Adrenal gland (tissue), 12 donors: ENCODE data around the gene POLR1G. TPM values are rescaled to one million over a fixed set of nuclear protein-coding genes. Genes with fewer than 3 reads are reported as not detected.

Experiments
- DNase-seq, 7 donors: peaks; one replicate each; pipeline ENCODE4 v3.0.0-alpha.2; 2019 to 2020
- H3K27ac ChIP-seq, 5 donors: fragments of 200-600 bp; sonication (generic) in 4 of 5; 1 replicate in 3 of 5; 2 replicates in 2 of 5; pipeline versions ENCODE4 v1.5.1 to v1.8.0; 2016 to 2020; ENCODE audit warnings: mild to moderate bottlenecking in 1 of 5
- H3K27me3 ChIP-seq: fragments of 200-600 bp; 2 replicates; pipeline ENCODE4 v1.8.0; 2021
- H3K36me3 ChIP-seq, 2 donors: fragments of 200-600 bp; replicated peaks in 1 of 2; 1 replicate in 1 of 2; 2 replicates in 1 of 2; pipeline versions ENCODE4 v1.5.1 to v1.8.0; 2018 to 2022
- H3K4me1 ChIP-seq, 2 donors: fragments of 200-600 bp; replicated peaks in 1 of 2; 1 replicate in 1 of 2; 2 replicates in 1 of 2; pipeline versions ENCODE4 v1.5.1 to v1.8.0; 2018 to 2021
- H3K4me3 ChIP-seq, 4 donors: fragments of 200-600 bp; sonication (generic) in 3 of 4; one replicate each; pipeline ENCODE4 v1.5.1; 2016 to 2018
- H3K9me3 ChIP-seq, 3 donors: fragments of 200-600 bp; sonication (generic) in 1 of 3; replicated peaks in 1 of 3; 1 replicate in 2 of 3; 2 replicates in 1 of 3; pipeline versions ENCODE4 v1.5.1 to v1.8.0; 2016 to 2021
- POLR2A ChIP-seq, 2 donors: fragments of 450-650 bp; IDR thresholded peaks; one replicate each; pipeline ENCODE4 v1.6.1; 2017; ENCODE audit warnings: antibody characterized with exemption in 2 of 2, mild to moderate bottlenecking in 2 of 2, moderate library complexity in 1 of 2
- WGBS, 4 donors: extraction: QIAGEN DNeasy Blood & Tissue Kit in 2 of 4; methylation state at CpG; one replicate each; pipeline versions ENCODE4 v1.1.5 to v1.1.7; 2013 to 2017; 5-methylcytosine and 5-hydroxymethylcytosine counted together
- intact Hi-C, 2 donors: fragments of 100-400 bp; cut with DNase I; formaldehyde crosslinking; loops; one replicate each; pipeline versions ENCODE4 v1.14.1 to v1.15.0; 2022 to 2023
- polyA plus RNA-seq, 3 donors: library from polyadenylated mRNA; stranded (reverse); fragments of 200-250 nt in 2 of 3; fragments of 350-450 nt in 1 of 3; fragmentation: Illumina TruSeq in 1 of 3; extraction: RNeasy Lipid Tissue Mini Kit (QIAGEN cat#74804) in 1 of 3; gene quantifications; one replicate each; pipeline ENCODE4 v1.2.3, GENCODE V29; 2013 to 2014
- total RNA-seq, 9 donors: library from RNA; depleted of rRNA in 4 of 9; stranded (reverse); fragments of >200 nt in 4 of 9; fragments of 120-200 nt in 1 of 9; fragmentation: NEBNext Ultra II Directional in 1 of 9; extraction: Animal tissue kit (Norgen Biotek cat#: 25700) in 1 of 9; gene quantifications; one replicate each; pipeline versions ENCODE4 v1.1.0 to v1.2.4, GENCODE V29; 2013 to 2023
- TF ChIP-seq, protein P1 (sequence below), 6 experiments: fragments of 450-650 bp in 4 of 6; fragments of 200-600 bp in 2 of 6; sonication (generic) in 1 of 6; IDR thresholded peaks; 1 replicate in 5 of 6; 2 replicates in 1 of 6; pipeline versions ENCODE4 v1.5.1 to v1.8.0; 2016 to 2021; ENCODE audit warnings: antibody characterized with exemption in 6 of 6, mild to moderate bottlenecking in 2 of 6, moderate library complexity in 1 of 6
- donor health status: healthy with polysubstance abuse.
- donor health status: Bipolar disorder and iron deficiency.
- donor health status: DM: yes; HTN: yes; CAD: no.
- donor health status: DM: no; HTN: no; CAD: no.
- donor health status: DM: no; HTN: no; CAD: no.
- donor health status: DM: yes; HTN: yes; CAD: no.

The POLR1G gene
- total and polyA plus RNA-seq, 12 donors = 3.1 to 11.3 (median 6.7) TPM

DNA sequence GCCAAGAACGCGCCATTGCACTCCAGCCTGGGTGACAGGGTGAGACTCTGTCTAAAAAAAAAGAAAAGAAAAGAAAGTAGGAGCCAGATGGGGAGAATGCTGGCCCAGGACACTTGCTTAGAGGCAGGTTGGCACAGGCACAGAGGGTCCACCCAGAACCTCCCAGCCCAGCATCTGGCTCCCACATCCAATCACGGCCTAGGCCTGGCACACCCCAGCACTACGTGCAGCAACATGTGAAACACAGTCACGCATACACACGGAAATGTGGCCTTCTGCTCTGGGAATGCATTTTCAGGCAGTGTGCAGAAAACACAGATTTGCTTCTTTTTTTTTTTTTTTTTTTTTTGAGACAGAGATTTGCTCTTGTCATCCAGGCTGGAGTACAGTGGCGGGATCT, 40.5 kb downstream of the POLR1G start:
- H3K27ac ChIP-seq = no peak overlapping the region
- no peak for TF ChIP-seq POLR2A (IDR thresholded peaks at IDR 0.05)
- TF ChIP-seq, protein P1, sequence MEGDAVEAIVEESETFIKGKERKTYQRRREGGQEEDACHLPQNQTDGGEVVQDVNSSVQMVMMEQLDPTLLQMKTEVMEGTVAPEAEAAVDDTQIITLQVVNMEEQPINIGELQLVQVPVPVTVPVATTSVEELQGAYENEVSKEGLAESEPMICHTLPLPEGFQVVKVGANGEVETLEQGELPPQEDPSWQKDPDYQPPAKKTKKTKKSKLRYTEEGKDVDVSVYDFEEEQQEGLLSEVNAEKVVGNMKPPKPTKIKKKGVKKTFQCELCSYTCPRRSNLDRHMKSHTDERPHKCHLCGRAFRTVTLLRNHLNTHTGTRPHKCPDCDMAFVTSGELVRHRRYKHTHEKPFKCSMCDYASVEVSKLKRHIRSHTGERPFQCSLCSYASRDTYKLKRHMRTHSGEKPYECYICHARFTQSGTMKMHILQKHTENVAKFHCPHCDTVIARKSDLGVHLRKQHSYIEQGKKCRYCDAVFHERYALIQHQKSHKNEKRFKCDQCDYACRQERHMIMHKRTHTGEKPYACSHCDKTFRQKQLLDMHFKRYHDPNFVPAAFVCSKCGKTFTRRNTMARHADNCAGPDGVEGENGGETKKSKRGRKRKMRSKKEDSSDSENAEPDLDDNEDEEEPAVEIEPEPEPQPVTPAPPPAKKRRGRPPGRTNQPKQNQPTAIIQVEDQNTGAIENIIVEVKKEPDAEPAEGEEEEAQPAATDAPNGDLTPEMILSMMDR (IDR thresholded peaks at IDR 0.05) = no peak
- DNase-seq = no peak
- WGBS, 4 donors = 78 to 85% (median 83%) methylated on average over 7 of the region's 7 CpGs
- H3K36me3 ChIP-seq = no peaks in the 10 kb centered on the region
- H3K4me1 ChIP-seq = peaks cover 22 to 24% of the 10 kb centered on the region in 2 donors
- no peaks in the 10 kb centered on the region for H3K27me3 ChIP-seq
- intact Hi-C loops = no loop called here
- H3K9me3 ChIP-seq = no peaks in the 10 kb centered on the region
- H3K4me3 ChIP-seq = no peak overlapping the region

DNA sequence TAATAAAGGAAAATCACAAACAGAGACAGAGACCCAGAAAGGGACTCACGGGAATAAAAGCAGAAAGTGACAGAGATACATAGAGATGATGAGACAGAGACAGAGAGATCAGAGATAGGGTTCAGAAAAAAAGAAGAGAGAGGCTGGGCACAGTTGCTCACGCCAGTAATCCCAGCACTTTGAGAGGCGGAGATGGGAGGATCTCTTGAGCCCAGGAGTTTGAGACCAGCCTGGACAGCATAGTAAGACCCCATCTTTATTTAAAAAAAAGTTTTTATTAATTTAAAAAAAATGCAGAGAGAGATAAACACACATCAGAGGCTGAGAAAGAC, 41.9 kb downstream of the POLR1G start:
- Histone ChIP-seq H3K27ac (no peak overlapping the region), H3K4me3 (no peak overlapping the region), H3K4me1 (peaks cover 15 to 18% of the 10 kb centered on the region in 2 donors), H3K9me3 (no peaks in the 10 kb centered on the region), H3K27me3 (no peaks in the 10 kb centered on the region), H3K36me3 (no peaks in the 10 kb centered on the region)
- DNase-seq = no peak
- TF ChIP-seq, protein P1 (IDR thresholded peaks at IDR 0.05) = no peak
- no peak for TF ChIP-seq POLR2A (IDR thresholded peaks at IDR 0.05)
- intact Hi-C loops = no loop called here
- 79 to 88% (median 81%) methylated on average over 3 of the region's 3 CpGs for WGBS, 4 donors

- no peak for DNase-seq
- Histone ChIP-seq H3K9me3 (no peaks in the 10 kb centered on the region), H3K4me1 (peaks cover 14% of the 10 kb centered on the region in 2 donors), H3K4me3 (no peak overlapping the region), H3K27ac (no peak overlapping the region), H3K36me3 (no peaks in the 10 kb centered on the region), H3K27me3 (no peaks in the 10 kb centered on the region)
- intact Hi-C loops = no loop called here
- WGBS, 4 donors = 50 to 68% (median 59%) methylated on average over 7 of the region's 7 CpGs
- TF ChIP-seq, protein P1 (IDR thresholded peaks at IDR 0.05) = no peak
- no peak for TF ChIP-seq POLR2A (IDR thresholded peaks at IDR 0.05)
Observed at GRCh38 chr19:45448887-45449299, 42.4 kb downstream of the POLR1G start.

DNA sequence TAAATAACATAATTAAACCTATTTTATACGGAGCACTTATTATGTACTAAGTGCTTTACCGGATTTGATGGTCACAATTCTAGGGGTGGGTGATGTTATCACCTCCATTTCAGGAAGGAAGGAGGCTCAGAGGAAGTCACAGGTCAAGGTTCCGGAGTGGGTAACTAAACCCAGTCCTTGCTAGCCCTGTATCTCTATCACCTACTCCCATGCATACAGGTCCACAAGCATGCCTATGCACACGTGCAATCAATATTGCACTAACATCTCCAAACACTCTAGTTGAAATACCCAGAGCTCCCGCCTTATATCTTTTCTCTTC, 43.5 kb downstream of the POLR1G start:
- Histone ChIP-seq H3K27ac (peak overlapping the region in 2 of 5 donors; percentile 57 to 72), H3K4me3 (peak overlapping the region in 2 of 4 donors; percentile 55 to 71), H3K36me3 (no peaks in the 10 kb centered on the region), H3K27me3 (no peaks in the 10 kb centered on the region), H3K9me3 (no peaks in the 10 kb centered on the region), H3K4me1 (peaks cover 7 to 12% of the 10 kb centered on the region in 2 donors)
- TF ChIP-seq POLR2A (IDR thresholded peaks at IDR 0.05) = no peak
- TF ChIP-seq, protein P1 (IDR thresholded peaks at IDR 0.05) = no peak
- DNase-seq = no peak
- WGBS, 4 donors = 22 to 37% (median 30%) methylated on average over 5 of the region's 5 CpGs
- intact Hi-C loops = no loop called here
